SK-N-SH (cell line): ENCODE data around the gene CCND3. TPM values are rescaled to one million over a fixed set of nuclear protein-coding genes. Genes with fewer than 3 reads are reported as not detected.

Source experiments
- CTCF ChIA-PET: fragments of 300-600, 350-600 bp; formaldehyde crosslinking; extraction: SDS; loops from one replicate; lab custom pipeline; 2021; lab: Yijun Ruan, JAX
- POLR2A ChIA-PET: fragments of 350-600 bp; sonication (Branson Sonifier 250); formaldehyde crosslinking; extraction: SDS; loops from one replicate; lab custom pipeline; 2020; ENCODE audit warnings: antibody characterized with exemption, inconsistent platforms; lab: Yijun Ruan, JAX
- DNase-seq: peaks from one replicate; pipeline ENCODE4 v3.0.0; 2012
- H2AFZ ChIP-seq: fragments of 200-600 bp; sonication (generic); 2 replicates; pipeline ENCODE4 v1.8.1; 2016; ENCODE audit warnings: antibody characterized with exemption, mild to moderate bottlenecking, low read depth
- H3F3A ChIP-seq: fragments of 200-600 bp; sonication (generic); replicated peaks from 2 replicates; pipeline ENCODE3; 2016; ENCODE audit warnings: antibody characterized with exemption, mild to moderate bottlenecking; ENCODE audit not compliant: insufficient read depth
- H3K27ac ChIP-seq, 2 experiments: fragments of 200-500 bp in 1 of 2; fragments of 200-600 bp in 1 of 2; sonication (Bioruptor generic) in 1 of 2; sonication (generic), shearing (Covaris generic) in 1 of 2; 2 replicates each; pipeline versions ENCODE4 v1.5.1 to v1.6.1; 2014 to 2016; ENCODE audit warnings: low read depth in 2 of 2, inconsistent platforms in 1 of 2, low read length in 1 of 2, mild to moderate bottlenecking in 1 of 2, mixed read lengths in 1 of 2
- H3K27me3 ChIP-seq: fragments of 200-600 bp; sonication (generic), shearing (Covaris generic); 2 replicates; pipeline ENCODE4 v1.6.1; 2016; ENCODE audit warnings: mixed run types; ENCODE audit not compliant: insufficient read depth
- H3K36me3 ChIP-seq, 2 experiments: fragments of 200-500 bp in 1 of 2; fragments of 200-600 bp in 1 of 2; sonication (Bioruptor generic) in 1 of 2; sonication (generic) in 1 of 2; replicated peaks in 1 of 2; 2 replicates each; pipeline versions ENCODE3 to v1.5.1; 2014 to 2016; ENCODE audit warnings: low read length in 1 of 2, mild to moderate bottlenecking in 1 of 2; ENCODE audit not compliant: insufficient read depth in 2 of 2, control insufficient read depth in 1 of 2
- H3K4me1 ChIP-seq, 2 experiments: fragments of 200-500 bp in 1 of 2; fragments of 200-600 bp in 1 of 2; sonication (Bioruptor generic) in 1 of 2; sonication (generic), shearing (Covaris generic) in 1 of 2; 2 replicates each; pipeline versions ENCODE4 v1.5.1 to v1.6.1; 2014 to 2016; ENCODE audit warnings: low read depth in 1 of 2, low read length in 1 of 2, mixed run types in 1 of 2; ENCODE audit not compliant: insufficient read depth in 2 of 2, control insufficient read depth in 1 of 2
- H3K4me2 ChIP-seq: fragments of 200-600 bp; sonication (generic), shearing (Covaris generic); 2 replicates; pipeline ENCODE4 v1.6.1; 2017; ENCODE audit warnings: mixed run types
- H3K4me3 ChIP-seq, 2 experiments: fragments of 200-500 bp in 1 of 2; fragments of 200-600 bp in 1 of 2; sonication (Bioruptor generic) in 1 of 2; sonication (generic), shearing (Covaris generic) in 1 of 2; 2 replicates each; pipeline versions ENCODE4 v1.5.1 to v1.8.1; 2014 to 2016; ENCODE audit warnings: low read depth in 2 of 2, inconsistent platforms in 1 of 2, low read length in 1 of 2, mild to moderate bottlenecking in 1 of 2, mixed read lengths in 1 of 2, moderate library complexity in 1 of 2
- H3K79me2 ChIP-seq: fragments of 200-600 bp; sonication (generic); 2 replicates; pipeline ENCODE4 v1.8.1; 2017; ENCODE audit warnings: mild to moderate bottlenecking; ENCODE audit not compliant: insufficient read depth
- H3K9ac ChIP-seq: fragments of 200-600 bp; sonication (generic); 2 replicates; pipeline ENCODE4 v1.6.1; 2017; ENCODE audit warnings: mixed run types
- H3K9me2 ChIP-seq: fragments of 200-600 bp; sonication (generic); 2 replicates; pipeline ENCODE4 v1.6.1; 2017; ENCODE audit warnings: mixed run types
- H3K9me3 ChIP-seq: fragments of 200-600 bp; sonication (generic); 2 replicates; pipeline ENCODE4 v1.6.1; 2017; ENCODE audit warnings: mixed run types, mild to moderate bottlenecking, moderate library complexity
- H4K20me1 ChIP-seq: fragments of 200-600 bp; sonication (generic); 2 replicates; pipeline ENCODE4 v1.6.1; 2017; ENCODE audit warnings: mild to moderate bottlenecking, mixed run types; ENCODE audit not compliant: insufficient read depth
- CHD2 ChIP-seq: fragments of 150-350 bp; IDR thresholded peaks from 2 replicates; pipeline ENCODE4 v1.6.1; 2018; ENCODE audit warnings: low read length; ENCODE audit not compliant: partially characterized antibody
- FOSL2 ChIP-seq: IDR thresholded peaks from 2 replicates; pipeline ENCODE4 v1.4.0; 2012; ENCODE audit warnings: low read depth, mild to moderate bottlenecking, moderate library complexity, borderline replicate concordance
- GATA2 ChIP-seq: sonication (generic); formaldehyde crosslinking; IDR thresholded peaks from 2 replicates; pipeline ENCODE4 v1.5.0; 2020; ENCODE audit warnings: mild to moderate bottlenecking, missing genetic modification reagents
- JUND ChIP-seq: IDR thresholded peaks from 2 replicates; pipeline ENCODE4 v1.4.0; 2012
- MXI1 ChIP-seq: IDR thresholded peaks from 2 replicates; pipeline ENCODE4 v1.6.1; 2012; ENCODE audit warnings: mild to moderate bottlenecking, low read depth, low read length, improper control_type of control experiment
- NFIC ChIP-seq: IDR thresholded peaks from 2 replicates; pipeline ENCODE4 v1.4.0; 2012; ENCODE audit warnings: borderline replicate concordance
- NRF1 ChIP-seq: IDR thresholded peaks from 2 replicates; pipeline ENCODE4 v1.6.1; 2012; ENCODE audit warnings: low read depth, mild to moderate bottlenecking, low read length
- PBX3 ChIP-seq: IDR thresholded peaks from 2 replicates; pipeline ENCODE4; 2012
- RAD21 ChIP-seq: IDR thresholded peaks from 2 replicates; pipeline ENCODE4 v1.6.1; 2012; ENCODE audit warnings: mild to moderate bottlenecking, low read length
- RCOR1 ChIP-seq: fragments of 150-350 bp; IDR thresholded peaks from 2 replicates; pipeline ENCODE4 v1.6.1; 2017; ENCODE audit warnings: antibody characterized with exemption, low read length
- REST ChIP-seq: IDR thresholded peaks from 2 replicates; pipeline ENCODE4 v1.6.1; 2012; ENCODE audit warnings: mild to moderate bottlenecking, low read depth, low read length, moderate library complexity
- RFX5 ChIP-seq: IDR thresholded peaks from 2 replicates; pipeline ENCODE4 v1.6.1; 2012; ENCODE audit warnings: mild to moderate bottlenecking, improper control_type of control experiment, low read length
- SMC3 ChIP-seq: IDR thresholded peaks from 2 replicates; pipeline ENCODE4 v1.6.1; 2012; ENCODE audit warnings: low read depth, low read length, improper control_type of control experiment
- TAF1 ChIP-seq: IDR thresholded peaks from 2 replicates; pipeline ENCODE4 v1.6.1; 2012; ENCODE audit warnings: low read depth, mild to moderate bottlenecking, low read length, moderate library complexity, borderline replicate concordance
- YY1 ChIP-seq: IDR thresholded peaks from 2 replicates; pipeline ENCODE4 v1.4.0; 2012; ENCODE audit warnings: low read depth, mild to moderate bottlenecking
- ZBTB33 ChIP-seq: IDR thresholded peaks from 2 replicates; pipeline ENCODE4 v1.4.0; 2012; ENCODE audit warnings: low read depth, borderline replicate concordance
- WGBS: methylation state at CpG from one replicate; pipeline ENCODE4 v1.1.6; 2017; ENCODE audit warnings: low lambda C conversion rate; 5-methylcytosine and 5-hydroxymethylcytosine counted together
- polyA plus RNA-seq, 3 experiments: library from polyadenylated mRNA; depleted of rRNA; stranded (reverse); fragments of >200 nt; gene quantifications; 2 replicates each; pipeline ENCODE4 v1.2.3, GENCODE V29; 2012

The CCND3 gene
- polyA plus RNA-seq, 1 of the 3 experiments (the other 2 are of a cell fraction) = 26.6 TPM

GRCh38 chr6:41966961-41967311 lies 25.3 kb upstream of the CCND3 start:
- no peaks in the 10 kb centered on the region for H3K79me2 ChIP-seq
- TF ChIP-seq FOSL2 = no peak
- TF ChIP-seq REST = no peak
- no peak for TF ChIP-seq GATA2 (CRISPR knock-in tag)
- no peak for TF ChIP-seq NFIC
- TF ChIP-seq PBX3 = no peak
- TF ChIP-seq YY1 = no peak
- TF ChIP-seq SMC3 = no peak
- no peak for TF ChIP-seq RAD21
- no peak for TF ChIP-seq JUND
- no peak for TF ChIP-seq ZBTB33
- no peak for TF ChIP-seq RCOR1
- no peak for TF ChIP-seq MXI1
- TF ChIP-seq CHD2 = no peak
- no peak for TF ChIP-seq TAF1
- no peak for TF ChIP-seq RFX5
- no peak for TF ChIP-seq NRF1
- TF ChIP-seq, all 33 proteins: peak for 0
- H3K27ac ChIP-seq = no peak overlapping the region
- ChIA-PET CTCF (interaction anchor here (0.7 kb wide), 1 partner anchor 9 kb away, joined by 3 read pairs; no protein-coding TSS in a partner anchor), POLR2A (no interaction called here)
- H3K4me1 ChIP-seq = peaks cover 0 to 9% of the 10 kb centered on the region in 2 experiments; a peak in 1 of 4 replicates
- H3K36me3 ChIP-seq = no peaks in the 10 kb centered on the region
- H2AFZ ChIP-seq = no peak overlapping the region
- no peak for DNase-seq
- H3K9ac ChIP-seq = no peak overlapping the region
- no peak overlapping the region for H3K4me3 ChIP-seq
- no peaks in the 10 kb centered on the region for H3K9me3 ChIP-seq
- H3K4me2 ChIP-seq = no peak overlapping the region
- H4K20me1 ChIP-seq = no peaks in the 10 kb centered on the region
- H3K9me2 ChIP-seq = no peaks in the 10 kb centered on the region
- 64% methylated on average over 4 of the region's 4 CpGs for WGBS
- peaks cover 3% of the 10 kb centered on the region for H3F3A ChIP-seq
- H3K27me3 ChIP-seq = no peaks in the 10 kb centered on the region
